ENCODE measurements around the gene ALG5.

Gene ALG5

DNA sequence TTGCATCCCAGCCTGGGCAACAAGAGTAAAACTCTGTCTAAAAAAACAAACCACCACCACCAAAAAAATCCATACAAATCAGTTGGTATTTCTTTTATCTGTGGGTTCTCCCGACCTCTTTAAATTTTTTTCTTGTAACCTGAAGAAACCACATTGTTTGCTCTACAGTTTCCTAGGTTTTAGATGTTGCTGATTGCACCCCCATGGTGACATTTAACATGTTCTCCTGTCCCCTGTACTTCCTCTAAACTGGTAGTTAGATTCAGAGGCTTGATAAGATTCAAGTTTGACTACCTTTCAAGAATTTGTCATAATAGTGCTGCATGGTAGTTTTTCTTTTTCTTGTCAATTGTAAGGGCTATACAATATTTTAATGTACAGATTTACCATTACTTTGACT is 24.0 kb downstream of the ALG5 start:
- no peak for DNase-seq

DNA sequence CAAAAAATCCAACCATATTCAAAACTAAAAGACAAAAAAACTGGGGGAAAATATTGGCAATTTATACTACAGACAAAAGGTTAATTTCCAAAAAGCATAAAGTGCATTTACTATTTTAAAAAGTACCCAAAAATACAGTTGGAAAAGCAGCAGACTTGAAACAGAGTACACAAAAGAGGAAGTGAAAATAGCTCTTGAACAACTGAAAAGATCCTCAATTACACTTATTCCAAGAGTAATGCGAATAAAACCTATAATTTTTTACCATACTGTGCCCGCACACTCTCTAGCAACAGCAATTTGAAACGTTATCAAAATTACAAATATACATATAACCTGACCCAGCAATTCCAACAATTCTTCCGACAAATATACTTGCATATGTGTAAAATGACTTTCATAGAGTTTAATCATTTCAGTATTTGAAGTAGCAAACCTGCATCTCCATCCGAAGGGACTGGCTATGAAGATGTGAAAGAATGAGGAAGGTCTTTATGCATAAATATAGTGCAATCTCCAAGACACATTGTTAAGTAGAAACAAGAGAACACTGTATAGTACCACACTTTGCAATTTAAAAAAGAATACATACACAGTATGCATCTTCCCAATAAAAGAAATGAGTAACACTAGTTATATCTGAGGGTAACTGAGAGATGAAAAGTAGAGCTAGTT is 25.4 kb downstream of the ALG5 start:
- DNase-seq: no peak

DNA sequence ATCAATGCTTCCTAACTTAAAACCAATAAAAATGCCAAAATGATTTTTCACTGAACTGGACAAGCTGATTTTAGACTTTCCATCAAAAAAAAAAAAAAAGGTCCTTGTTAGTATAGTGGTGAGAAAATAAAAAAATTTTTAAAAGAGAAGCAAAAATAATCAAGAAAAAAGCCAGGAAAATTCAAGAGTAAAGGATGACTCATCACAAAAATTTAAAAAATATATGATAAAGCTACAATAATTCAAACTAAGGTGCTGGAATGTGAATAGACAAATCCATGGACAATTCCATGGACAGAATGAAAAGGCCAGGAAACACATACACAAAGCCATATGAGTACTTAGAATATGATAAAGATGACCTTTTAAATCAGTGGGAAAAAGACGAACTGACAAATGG is 26.1 kb downstream of the ALG5 start:
- no peak for DNase-seq

DNA sequence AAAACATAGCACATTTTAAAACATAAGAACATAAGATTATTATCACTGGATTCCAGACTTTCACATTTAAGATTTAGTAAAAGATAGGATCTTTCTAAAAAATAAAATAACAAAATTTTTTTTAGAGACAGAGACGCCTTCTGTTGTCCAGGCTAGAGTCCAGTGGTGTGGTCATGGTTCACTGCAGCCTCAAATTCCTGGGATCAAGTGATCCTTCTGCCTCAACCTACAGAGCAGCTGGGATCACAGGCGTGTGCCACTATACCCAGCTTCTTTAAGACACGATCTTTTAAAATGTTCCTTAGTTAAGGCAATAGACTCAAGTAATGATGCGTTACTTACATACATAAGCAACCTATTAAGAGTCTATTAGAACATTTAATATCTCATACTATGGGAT is 32.7 kb downstream of the ALG5 start:
- no peak for DNase-seq

DNA sequence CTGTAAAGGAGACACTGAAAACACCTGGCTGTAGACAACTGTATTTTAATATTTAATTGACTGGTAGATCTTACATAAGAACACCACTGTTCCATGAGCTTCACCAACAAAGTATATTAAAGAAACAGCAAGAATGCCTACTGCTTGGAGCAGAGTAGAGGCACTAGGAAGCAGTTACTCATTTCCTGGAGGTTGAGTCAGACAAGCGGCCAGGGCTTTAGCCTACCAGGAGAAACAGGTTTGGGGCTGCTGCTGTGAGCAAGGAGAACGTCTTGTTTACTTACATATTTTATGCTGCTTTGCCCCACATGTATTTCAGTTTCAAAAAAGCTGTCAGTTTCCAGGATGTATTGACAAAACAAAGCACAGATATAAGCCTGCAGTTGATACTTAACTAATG is 33.4 kb downstream of the ALG5 start:
- no peak for DNase-seq

DNA sequence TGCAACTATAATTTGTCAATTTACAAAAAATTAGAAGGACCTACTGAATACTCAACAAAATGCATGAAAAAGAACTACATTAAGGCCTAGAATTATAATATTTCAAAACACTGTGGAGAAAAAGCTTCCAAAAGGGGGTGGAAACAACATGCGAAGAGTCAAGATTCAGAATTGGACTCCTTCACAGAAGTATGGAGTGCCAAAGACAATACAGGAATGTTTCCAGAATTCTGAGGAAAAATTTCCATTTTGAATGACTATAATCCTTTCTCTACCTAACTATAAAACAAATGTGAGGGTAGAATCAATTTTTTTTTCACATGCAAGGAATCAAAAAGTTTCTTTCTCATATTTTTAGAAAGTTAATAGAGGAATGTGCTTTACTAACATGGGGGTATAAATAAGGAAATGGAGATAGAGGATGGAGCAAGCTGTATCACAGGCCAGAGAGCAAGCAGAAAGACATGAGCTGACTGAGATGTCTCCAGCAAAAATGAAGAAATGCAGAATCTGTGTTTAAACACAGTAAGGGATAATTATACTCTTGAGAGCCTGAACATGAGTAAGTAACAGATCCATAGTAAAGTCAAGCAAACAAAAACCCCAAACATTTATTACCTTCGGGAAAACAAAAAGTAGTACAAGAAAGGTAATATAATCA is 39.6 kb downstream of the ALG5 start:
- DNase-seq: no peak

DNA sequence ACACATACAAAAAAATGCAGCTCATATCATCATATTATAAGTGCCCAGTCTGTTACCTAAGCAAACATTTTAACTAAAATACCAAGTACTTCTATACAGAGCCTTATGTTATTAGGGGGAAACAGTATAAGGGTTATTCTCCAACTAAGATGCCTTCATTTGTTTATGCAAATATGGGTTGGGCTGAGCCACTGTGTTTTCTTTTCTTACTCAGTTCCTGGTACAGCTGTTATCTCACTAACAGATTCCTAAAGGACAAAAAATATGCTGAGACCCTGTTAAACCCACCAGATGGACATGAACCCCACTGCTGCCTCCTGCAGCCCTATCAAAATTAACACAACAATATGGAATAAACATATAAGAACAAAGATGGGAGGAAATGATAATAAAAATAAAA is 44.6 kb downstream of the ALG5 start:
- no peak for DNase-seq

DNA sequence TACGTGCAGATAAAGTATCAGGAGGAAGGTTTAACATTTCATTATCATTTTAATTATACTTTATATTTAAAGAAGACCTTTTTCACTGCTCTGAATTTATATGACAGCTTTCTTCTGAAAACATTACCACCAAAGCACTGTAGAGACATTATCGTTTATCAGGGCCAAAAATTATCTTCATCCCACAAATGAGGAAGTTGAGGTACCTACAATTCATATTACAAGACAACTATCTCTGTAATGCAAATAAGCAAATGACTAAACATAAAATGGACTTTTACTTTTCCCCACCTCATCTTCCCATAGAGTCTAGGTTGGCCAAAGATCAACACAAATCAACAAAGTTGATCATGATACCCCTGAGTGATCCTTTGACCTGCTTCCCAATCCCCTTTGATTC is 48.2 kb downstream of the ALG5 start:
- DNase-seq: no peak

DNA sequence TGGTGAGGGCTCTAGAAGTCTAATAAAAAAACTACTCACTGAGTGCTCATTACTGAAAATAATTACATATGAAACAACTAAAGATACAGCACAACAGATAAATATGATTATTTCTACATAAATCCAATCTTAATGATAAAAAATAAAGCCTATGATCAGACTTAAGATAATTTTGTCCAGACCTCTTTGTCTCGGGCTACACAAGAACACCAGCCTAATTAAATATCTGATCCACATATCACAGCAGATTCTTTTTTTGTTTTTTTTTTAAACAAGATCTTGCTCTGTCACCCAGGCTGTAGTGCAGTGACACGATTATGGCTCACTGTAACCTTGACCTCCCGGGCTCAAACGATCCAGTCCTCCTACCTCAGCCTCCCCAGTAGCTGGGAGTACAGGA is 48.8 kb downstream of the ALG5 start:
- DNase-seq: no peak

DNA sequence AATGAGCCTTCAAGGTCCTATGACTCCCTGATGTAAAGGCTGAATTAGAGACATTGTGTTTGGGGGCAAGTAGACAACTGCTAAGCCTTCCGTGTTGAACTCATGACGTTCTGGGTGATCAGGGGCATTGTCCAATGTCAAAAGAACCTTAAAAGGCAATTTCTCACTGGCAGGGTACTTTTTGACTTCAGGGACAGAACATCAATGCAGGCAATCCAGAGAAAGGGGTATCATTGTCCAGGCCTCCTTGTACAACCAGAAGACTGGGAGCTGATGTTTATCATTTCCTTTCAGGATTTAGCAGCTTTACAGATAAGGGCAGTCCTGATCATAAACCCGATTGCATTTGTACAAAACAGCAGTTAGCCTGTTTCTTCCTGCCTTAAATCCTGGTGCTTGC is 54.1 kb downstream of the ALG5 start:
- DNase-seq: no peak

DNA sequence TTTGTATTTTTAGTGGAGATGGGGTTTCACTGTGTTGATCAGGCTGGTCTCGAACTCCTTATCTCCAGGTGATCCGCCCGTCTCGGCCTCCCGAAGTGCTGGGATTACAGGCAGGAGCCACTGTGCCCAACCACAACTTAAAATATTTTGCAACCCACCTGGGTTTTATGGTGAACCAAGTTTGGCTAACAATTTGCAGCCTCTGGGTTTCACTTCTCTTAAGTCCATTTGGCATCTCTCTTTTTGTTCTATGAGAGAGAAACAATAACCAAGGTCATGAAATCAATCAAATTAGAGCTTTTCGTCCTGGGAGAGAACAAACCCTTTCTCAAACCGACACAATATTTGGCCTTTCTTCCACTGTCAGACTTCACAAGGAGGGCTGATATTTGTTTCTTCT is 73.5 kb downstream of the ALG5 start:
- no peak for DNase-seq

DNA sequence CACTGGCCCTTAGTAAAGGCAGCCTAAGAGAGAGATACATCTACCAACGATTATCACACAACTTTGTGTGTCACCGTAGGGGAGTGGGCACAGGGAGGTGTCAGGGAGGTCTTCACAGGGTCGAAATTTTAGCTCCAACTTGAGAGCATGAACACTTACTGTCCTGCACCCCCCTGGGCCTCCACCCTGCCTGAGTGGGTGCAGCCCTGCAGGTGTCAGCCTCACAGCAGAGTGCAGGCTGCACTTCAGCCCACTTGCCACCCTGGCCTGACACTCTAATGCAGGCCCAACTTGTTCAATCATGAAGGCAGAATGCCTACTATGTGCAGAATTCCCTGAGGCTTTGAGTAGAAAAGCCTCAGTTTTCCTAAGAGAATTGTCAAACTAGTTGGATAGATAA is 75.1 kb downstream of the ALG5 start:
- DNase-seq: no peak

DNA sequence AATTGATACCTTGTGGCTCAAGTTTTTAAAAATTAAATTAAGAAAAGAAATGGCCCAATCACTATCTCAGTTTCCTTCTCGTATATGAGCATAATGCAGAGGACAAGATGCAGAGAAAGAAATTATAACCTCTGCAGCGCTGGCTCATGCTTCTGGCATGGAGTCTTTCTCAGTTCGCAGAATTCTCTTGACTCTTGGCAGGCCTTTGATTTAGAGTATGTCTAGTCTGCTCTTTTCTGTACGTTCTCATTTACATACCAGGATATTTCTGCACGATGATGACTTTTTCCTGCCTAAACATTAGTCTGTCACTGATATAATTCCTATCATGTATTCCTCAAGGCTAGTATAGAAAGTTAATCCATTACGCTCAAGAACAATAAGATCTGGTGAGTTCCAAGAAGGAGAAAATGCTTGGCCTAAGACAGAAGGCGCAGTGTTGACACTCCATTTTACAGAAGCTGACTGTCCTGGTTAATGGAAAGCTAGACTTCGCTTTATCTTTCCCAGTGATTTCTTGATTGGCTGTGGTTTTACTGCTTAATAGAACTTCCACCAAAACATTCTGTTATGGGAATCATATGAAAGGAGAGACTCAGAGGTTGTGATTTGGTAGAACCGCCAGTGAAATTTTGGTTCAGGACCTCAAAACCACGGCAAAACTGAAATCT is 77.4 kb downstream of the ALG5 start:
- no peak for DNase-seq

DNA sequence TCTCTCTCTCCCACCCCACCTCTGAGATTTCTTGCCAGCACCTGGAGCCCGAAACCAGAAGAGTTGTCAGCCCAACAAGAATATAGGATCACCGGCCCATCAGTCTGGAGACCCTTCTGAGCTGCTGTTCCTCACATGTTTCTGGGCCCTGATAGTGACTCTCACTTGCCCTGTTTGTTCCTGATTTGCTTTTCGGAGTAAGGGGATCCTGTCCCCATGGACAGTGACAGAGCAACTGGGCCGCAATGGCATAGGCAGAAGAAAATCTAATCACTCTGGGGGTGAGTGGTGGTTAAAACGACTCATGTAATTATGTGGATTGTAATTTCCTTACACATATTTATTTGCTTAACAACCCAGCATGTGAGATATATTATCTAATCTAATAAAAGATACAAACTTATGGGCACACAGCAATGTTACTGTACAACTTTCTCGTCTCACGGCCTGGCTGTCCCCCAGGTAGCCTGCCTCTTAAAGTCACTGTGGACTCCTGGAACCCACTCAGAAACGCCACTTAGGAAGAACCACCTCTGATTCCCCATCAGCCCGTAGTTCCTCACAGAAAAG is 78.4 kb downstream of the ALG5 start:
- DNase-seq: no peak

DNA sequence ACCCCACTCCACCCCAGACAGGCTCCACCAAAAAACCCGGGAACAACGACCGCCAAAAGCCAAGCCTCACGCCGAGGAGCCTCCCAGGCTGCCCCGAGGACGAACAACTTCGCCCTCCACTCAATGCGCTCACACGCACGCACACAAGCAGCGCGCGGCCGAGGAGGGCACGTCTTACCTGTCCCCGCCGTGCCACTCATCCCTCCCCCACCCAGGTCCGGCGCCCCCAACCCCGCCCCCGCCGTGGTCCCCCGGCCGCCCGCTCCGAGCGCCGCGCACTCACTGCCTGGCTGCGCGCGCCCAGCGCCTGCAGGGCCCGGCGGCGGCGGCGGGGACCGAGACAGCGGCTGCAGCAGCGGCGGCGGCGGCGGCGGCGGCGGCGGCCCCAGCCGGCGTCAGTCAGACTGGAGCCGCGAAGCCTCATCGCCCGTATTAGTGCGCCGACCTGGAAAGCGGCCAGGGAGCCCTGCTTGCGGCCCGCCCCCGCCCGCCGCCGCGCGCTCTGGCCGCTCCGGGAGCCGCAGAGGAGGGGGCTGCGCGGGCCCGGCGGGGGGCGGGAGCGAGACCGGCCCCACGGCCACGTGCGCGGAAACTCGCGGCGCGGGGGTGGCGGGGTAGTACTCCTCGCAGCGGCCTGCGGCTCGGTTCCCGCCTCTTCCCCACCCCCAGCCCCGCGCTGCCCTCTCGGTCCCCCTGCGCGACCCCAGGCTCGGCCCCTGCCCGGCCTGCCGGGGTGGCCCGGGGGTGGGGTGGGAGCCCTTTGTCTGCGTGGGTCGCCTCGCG is 79.1 kb downstream of the ALG5 start, which contains the start of gene SMAD9:
Gene SMAD9 (minus strand): TSS at position 406 of the 783 bp plus-strand sequence. CDS start 40,549 bp downstream, outside the sequence.
- peak; percentile 29 for DNase-seq

DNA sequence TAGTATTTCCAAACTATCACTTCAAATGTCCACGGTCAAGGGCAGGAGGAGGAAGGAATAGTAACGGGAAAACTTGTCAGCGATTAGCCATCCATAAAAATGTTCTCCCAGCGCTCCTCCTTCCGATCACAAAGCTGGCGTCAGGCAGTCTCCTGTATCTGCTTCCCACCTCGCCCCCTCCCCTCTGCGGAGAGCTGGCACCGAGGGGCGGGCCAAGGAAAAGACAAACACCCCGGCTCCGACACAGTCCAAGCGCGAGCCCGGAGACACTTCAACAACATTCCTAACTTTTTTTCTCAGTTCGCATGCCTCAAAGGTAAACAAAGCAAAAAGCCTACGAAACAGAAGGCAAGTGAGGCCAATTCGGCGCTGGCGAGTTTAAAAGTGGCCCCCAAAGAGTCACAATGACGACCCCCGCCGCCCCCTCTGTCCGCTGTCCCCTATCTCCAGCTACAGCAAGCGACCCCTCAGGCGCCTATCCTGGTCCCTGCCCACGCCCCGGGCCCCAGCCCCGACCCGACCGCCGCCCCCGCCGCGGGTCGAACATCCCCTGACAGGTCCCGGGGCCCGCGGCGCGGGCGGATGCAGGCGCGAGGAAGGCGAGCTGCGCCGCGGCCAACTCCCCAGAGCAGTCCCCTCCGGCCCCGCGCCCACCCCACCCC is 79.8 kb downstream of the ALG5 start:
- DNase-seq: peak; percentile 1

DNA sequence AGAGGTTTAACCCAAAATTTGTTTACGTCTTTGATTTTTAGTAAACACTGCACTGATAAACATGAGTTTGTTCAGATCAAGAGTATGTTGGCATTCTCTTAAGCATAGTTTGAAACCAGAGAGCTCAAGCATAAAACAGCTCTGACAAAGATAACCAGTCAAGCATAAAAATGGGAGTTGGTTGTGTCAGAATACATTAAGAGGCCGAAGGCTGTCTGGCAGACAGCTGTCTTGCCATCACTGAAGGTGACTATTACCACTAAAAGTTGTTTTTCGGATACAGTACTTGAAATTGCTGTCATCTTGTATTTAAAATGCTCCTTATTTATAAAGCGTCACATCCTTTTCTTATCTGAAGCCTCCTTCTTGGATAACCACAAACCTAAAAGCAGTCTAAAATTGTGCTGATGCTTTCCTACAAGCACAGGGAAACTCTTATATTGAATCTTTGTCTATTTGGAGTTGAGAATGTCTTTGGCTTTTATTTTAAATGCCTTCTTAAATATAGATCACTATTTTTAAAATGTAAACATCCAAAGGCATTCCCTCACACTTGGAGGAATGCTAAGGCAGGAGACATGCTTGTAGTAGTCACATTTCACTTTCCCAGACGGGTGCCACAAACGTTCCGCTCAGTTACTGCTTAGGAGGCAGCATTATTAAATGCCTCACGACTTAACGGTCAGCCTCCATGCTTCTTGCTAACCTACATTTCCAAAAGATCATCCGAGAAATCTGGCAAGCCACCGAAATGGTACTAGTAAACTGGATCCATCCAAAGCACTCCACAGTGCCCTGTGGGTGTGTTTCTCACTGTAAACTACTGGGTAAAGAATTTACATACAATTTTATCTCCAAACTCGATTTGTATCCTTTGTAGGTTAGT is 80.7 kb downstream of the ALG5 start:
- no peak for DNase-seq

DNA sequence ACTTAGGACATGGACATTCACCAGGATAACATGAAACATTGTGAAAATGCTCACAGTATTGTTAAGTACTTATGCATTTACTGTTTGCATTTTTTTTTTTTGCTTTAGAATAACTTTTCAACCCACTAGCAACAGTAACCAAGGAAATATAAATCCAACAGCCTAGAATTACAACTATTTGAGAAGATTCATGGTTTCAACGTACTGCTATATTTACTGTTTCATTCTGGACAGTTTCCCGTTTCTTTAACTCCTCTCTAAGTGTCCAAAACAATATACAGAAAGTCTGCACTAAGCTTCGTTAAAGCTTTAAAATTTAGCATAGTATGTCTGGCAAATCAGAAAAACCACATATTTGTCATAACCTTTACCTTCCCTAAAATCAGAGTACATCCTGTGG is 81.8 kb downstream of the ALG5 start:
- no peak for DNase-seq

DNA sequence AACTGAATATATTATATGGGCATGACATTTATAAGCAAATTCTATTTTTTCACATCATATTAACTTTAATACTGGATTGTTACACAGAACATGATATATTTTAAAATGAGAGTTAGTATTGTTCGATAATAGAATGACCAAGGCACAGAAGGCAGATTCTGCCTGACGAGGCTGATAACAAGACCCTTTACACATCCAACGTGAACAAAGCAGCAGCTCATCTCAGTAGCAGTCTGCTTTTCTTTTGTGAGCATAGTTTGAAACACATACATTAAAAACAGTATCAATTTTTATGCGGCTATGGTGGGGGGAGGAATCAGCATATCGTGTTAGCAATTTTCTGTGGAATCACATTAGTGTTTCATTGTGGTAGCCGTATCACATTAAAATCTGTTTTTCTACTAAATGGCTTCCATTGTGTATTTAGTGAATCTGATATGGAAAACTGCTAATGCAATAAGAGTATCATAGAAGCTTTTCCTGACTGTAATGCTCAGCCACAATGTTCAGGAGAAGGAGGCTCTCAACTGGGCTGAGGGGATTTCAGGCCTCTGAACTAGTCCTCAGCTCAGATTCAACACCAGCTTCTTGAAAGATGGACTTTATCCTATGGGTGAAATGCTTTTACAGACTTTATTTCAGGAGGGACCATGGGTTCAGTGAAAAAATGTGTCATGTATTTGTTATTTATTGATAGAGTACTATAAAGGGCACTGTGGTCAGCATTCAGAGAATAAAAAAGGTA is 83.1 kb downstream of the ALG5 start:
- no peak for DNase-seq

DNA sequence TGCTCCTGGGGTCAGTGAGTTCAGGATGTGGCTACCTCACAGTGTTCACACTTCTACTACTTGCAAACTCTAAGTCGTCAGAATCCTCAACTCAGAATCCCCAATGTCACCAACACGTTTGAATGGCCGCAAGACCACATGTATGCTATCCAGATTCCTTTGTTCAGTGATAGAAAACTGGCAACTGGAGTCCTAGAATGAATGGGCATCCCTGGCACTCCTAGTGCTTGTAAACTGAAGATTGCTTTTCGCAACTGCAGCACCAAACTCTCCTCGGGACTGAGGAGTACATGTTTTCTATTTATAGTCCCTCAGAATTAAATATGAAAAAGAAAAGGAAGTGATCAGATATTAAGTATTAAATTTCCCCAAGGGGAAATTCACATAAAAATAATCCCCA is 84.0 kb downstream of the ALG5 start:
- no peak for DNase-seq

DNA sequence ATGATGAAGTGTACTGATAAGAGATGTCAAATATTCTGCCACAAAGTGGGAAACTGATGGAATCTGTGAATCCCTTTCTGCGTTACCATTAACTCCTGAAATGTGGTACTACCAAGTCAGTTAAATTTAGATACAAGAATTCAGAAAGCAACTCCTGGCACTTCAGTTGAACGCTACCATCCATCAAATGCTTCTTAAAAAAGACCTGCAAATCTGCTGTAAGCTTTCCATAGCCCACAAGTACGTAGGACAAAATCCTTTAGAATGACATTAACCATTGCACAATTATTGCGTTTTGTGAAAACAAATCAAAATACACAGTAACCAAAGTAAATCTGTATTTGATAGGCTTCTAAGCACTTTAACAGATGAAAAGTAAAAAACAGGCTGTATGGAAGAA is 84.5 kb downstream of the ALG5 start:
- no peak for DNase-seq

Measured in T1000 (cell line).